ENCODE measurements around the gene DLGAP3. TPM values are rescaled to one million over a fixed set of nuclear protein-coding genes. Genes with fewer than 3 reads are reported as not detected.

The DLGAP3 gene
- polyA plus RNA-seq, 2 of the 4 experiments (the other 2 are of a cell fraction), result 0.05 TPM; not detected in 1

DNA sequence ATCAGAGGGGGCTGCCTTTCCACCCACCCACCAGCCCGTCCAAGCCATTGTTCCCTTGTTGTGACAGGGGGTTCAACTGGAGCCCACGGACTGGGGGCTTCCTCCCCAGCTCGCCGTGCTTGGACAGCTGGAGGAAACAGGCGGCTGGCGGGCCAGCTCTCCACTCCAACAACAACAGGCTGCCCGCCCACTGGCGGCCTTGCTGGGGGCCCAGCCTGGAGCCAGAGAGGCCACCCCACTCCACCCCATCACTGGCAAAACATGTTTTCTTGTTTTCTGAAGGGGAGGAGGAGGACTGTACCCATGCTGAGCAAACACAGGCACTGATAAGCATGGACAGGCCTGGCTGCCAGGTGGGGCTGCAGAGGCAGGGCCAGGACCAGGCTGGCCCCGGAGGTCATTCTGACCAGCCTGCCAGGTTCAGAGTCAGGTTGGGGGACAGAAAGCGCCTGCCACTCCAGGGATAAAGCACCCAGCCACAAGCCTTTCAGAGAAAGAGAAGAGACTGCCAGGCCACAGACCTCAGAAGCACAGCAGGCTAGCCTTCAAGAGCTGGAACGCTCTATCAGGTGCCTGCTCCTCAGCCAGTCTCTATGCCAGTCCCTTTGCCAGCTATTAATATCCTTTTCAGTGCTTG lies 103.9 kb downstream of the DLGAP3 start:
- ChIA-PET POLR2A (no interaction called here), CTCF (interaction anchor here (1.2 to 1.3 kb wide), 4 partner anchors 8 to 739 kb away, joined by 3 read pairs; no protein-coding TSS in a partner anchor)

DNA sequence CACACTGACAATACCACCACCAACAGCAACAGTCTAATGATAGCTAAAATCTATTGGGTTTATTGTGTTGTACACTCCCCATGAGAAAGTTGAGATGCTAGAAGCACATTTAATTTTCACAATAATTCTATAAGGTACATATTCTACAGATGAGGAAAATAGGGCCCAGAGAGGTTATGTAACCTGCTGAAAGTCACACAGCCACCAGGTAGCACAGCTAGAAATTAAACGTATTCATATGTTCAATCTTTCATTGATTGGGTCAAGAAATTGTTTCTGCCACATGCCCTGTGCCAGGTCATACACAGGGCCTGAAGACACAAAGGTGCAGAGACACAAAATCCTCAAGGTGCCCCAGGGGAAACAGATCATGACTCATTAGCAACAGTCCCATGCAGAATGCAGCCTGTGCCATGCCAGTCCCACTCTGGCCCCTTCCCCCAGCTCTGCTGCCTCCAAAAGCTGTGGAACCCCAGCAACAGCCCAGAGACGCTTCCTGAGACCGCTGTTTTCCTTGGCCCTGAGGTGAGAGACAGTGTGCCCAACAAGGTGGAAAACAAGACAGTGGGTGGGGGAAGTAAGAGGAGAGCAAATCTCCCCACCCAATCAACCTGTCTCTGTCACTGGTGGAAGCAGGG lies 104.5 kb downstream of the DLGAP3 start:
- DNase-seq (ENCODE audit: low read depth in 1 of 2, low spot score in 1 of 2) (no peak), FAIRE-seq (no peak), ATAC-seq (no peak)
- 66% methylated on average over 3 of the region's 3 CpGs for WGBS (ENCODE audit: missing lambda C conversion rate)
- CTCF ChIA-PET, result interaction anchor here (1.2 to 1.3 kb wide), 4 partner anchors 9 to 740 kb away, joined by 3 read pairs; no protein-coding TSS in a partner anchor
- Histone ChIP-seq H3K9me3 (no peaks in the 10 kb centered on the region), H3K4me2 (no peak overlapping the region), H3K27ac (no peak overlapping the region), H3K4me1 (no peaks in the 10 kb centered on the region), H3K4me3 (no peak overlapping the region)
- POLR2A ChIA-PET, result no interaction called here
- TF ChIP-seq, protein P1, sequence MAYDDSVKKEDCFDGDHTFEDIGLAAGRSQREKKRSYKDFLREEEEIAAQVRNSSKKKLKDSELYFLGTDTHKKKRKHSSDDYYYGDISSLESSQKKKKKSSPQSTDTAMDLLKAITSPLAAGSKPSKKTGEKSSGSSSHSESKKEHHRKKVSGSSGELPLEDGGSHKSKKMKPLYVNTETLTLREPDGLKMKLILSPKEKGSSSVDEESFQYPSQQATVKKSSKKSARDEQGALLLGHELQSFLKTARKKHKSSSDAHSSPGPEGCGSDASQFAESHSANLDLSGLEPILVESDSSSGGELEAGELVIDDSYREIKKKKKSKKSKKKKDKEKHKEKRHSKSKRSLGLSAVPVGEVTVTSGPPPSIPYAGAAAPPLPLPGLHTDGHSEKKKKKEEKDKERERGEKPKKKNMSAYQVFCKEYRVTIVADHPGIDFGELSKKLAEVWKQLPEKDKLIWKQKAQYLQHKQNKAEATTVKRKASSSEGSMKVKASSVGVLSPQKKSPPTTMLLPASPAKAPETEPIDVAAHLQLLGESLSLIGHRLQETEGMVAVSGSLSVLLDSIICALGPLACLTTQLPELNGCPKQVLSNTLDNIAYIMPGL (CRISPR knock-in tag; IDR thresholded peaks at IDR 0.05; ENCODE audit: borderline replicate concordance), result no peak
- TF ChIP-seq FOSB (CRISPR knock-in tag; IDR thresholded peaks at IDR 0.05), result no peak
- TF ChIP-seq MYC (IDR thresholded peaks at IDR 0.05; ENCODE audit: borderline replicate concordance, low read length), result no peak
- TF ChIP-seq, protein P2, sequence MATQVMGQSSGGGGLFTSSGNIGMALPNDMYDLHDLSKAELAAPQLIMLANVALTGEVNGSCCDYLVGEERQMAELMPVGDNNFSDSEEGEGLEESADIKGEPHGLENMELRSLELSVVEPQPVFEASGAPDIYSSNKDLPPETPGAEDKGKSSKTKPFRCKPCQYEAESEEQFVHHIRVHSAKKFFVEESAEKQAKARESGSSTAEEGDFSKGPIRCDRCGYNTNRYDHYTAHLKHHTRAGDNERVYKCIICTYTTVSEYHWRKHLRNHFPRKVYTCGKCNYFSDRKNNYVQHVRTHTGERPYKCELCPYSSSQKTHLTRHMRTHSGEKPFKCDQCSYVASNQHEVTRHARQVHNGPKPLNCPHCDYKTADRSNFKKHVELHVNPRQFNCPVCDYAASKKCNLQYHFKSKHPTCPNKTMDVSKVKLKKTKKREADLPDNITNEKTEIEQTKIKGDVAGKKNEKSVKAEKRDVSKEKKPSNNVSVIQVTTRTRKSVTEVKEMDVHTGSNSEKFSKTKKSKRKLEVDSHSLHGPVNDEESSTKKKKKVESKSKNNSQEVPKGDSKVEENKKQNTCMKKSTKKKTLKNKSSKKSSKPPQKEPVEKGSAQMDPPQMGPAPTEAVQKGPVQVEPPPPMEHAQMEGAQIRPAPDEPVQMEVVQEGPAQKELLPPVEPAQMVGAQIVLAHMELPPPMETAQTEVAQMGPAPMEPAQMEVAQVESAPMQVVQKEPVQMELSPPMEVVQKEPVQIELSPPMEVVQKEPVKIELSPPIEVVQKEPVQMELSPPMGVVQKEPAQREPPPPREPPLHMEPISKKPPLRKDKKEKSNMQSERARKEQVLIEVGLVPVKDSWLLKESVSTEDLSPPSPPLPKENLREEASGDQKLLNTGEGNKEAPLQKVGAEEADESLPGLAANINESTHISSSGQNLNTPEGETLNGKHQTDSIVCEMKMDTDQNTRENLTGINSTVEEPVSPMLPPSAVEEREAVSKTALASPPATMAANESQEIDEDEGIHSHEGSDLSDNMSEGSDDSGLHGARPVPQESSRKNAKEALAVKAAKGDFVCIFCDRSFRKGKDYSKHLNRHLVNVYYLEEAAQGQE (IDR thresholded peaks at IDR 0.05), result no peak
- TF ChIP-seq ZFP36 (IDR thresholded peaks at IDR 0.05; ENCODE audit: borderline replicate concordance, partially characterized antibody), result peak; percentile 24
- TF ChIP-seq POLR2A (IDR thresholded peaks at IDR 0.05; ENCODE audit: low read length), result no peak

More for the DNA sequence above, 103.9 kb downstream of the DLGAP3 start:
- no peak overlapping the region for H3K4me2 ChIP-seq
- DNase-seq (ENCODE audit: low read depth in 1 of 2, low spot score in 1 of 2) (no peak), ATAC-seq (no peak), FAIRE-seq (no peak)
- WGBS (ENCODE audit: missing lambda C conversion rate), result 89% methylated on average over 6 of the region's 11 CpGs
- H3K9me3 ChIP-seq, result no peaks in the 10 kb centered on the region
- H3K4me3 ChIP-seq, result no peak overlapping the region
- TF ChIP-seq CEBPB (IDR thresholded peaks at IDR 0.05) (no peak), GATA3 (IDR thresholded peaks at IDR 0.05; ENCODE audit: borderline replicate concordance) (no peak), PHF8 (IDR thresholded peaks at IDR 0.05; ENCODE audit: borderline replicate concordance, low read depth) (no peak), HOXA7 (CRISPR knock-in tag; IDR thresholded peaks at IDR 0.05) (no peak), FOSL2 (IDR thresholded peaks at IDR 0.05) (no peak), FOSL2 (CRISPR knock-in tag; IDR thresholded peaks at IDR 0.05) (no peak), ZSCAN20 (CRISPR knock-in tag; IDR thresholded peaks at IDR 0.05) (no peak), BHLHE40 (IDR thresholded peaks at IDR 0.05; ENCODE audit: low read depth, low read length) (no peak), FOXS1 (CRISPR knock-in tag; IDR thresholded peaks at IDR 0.05) (no peak), TP53 (CRISPR knock-in tag; IDR thresholded peaks at IDR 0.05) (no peak), JUNB (IDR thresholded peaks at IDR 0.05) (no peak), HOXB5 (CRISPR knock-in tag; IDR thresholded peaks at IDR 0.05) (no peak)
- TF ChIP-seq, protein P3, sequence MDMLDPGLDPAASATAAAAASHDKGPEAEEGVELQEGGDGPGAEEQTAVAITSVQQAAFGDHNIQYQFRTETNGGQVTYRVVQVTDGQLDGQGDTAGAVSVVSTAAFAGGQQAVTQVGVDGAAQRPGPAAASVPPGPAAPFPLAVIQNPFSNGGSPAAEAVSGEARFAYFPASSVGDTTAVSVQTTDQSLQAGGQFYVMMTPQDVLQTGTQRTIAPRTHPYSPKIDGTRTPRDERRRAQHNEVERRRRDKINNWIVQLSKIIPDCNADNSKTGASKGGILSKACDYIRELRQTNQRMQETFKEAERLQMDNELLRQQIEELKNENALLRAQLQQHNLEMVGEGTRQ (IDR thresholded peaks at IDR 0.05), result no peak
- H3K27ac ChIP-seq, result no peak overlapping the region
- H3K4me1 ChIP-seq, result no peaks in the 10 kb centered on the region

Data from A549 (cell line).